T-helper 2 cell treated with Interferon-gamma antibody and Interleukin-4, amounts not matched to agents 5 μg/mL and 100 μg/mL, for 36 hours (primary cell): Measurements from ENCODE around the gene PRTFDC1.

Source experiments
- DNase-seq: peaks from one replicate; pipeline ENCODE4 v3.0.0; 2021; ENCODE audit warnings: low spot score
- H3K27ac Mint-ChIP-seq: one replicate; pipeline ENCODE4 v1.8.0; 2021; ENCODE audit warnings: mild to moderate bottlenecking, mixed read lengths
- H3K27me3 Mint-ChIP-seq: one replicate; pipeline ENCODE4 v1.8.0; 2021; ENCODE audit warnings: low read depth, mixed read lengths
- H3K36me3 Mint-ChIP-seq: one replicate; pipeline ENCODE4 v1.8.0; 2021; ENCODE audit warnings: low read depth, mixed read lengths
- H3K4me1 Mint-ChIP-seq: one replicate; pipeline ENCODE4 v1.8.0; 2021; ENCODE audit warnings: low read depth, mixed read lengths
- H3K4me3 Mint-ChIP-seq: one replicate; pipeline ENCODE4 v1.8.0; 2022; ENCODE audit warnings: mild to moderate bottlenecking, moderate library complexity, mixed read lengths
- H3K9me3 Mint-ChIP-seq: one replicate; pipeline ENCODE4 v1.8.0; 2021; ENCODE audit warnings: mixed read lengths

Gene PRTFDC1, protein sequence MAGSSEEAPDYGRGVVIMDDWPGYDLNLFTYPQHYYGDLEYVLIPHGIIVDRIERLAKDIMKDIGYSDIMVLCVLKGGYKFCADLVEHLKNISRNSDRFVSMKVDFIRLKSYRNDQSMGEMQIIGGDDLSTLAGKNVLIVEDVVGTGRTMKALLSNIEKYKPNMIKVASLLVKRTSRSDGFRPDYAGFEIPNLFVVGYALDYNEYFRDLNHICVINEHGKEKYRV

DNA sequence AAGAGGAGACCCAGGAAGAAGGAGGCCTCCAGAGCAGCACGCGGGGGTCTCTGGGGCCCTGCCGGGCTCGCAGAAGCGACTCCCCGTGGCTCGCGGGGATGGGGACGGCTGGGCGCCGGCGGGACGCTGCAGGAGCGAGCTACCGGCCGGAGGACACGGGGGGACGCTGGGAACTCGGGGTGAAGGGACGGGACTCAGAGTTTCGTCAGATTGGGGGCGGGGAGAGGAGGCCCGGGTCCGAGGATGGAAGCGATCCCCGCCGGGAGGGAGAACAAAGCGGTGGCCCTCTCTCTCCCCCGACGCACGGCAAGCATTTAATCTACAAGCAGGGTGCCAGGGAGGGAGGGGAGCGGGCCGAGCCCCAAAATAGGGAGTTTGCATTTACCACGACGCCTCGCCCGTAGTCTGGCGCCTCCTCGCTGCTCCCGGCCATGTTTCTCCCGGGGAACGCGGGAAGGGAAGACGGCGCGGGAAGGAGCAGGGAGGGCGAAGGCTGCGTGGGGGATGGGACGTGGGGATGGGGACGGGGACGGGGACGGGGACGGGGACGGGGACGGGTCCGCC lies at the start of gene PRTFDC1:
PRTFDC1 (minus strand) TSS at position 464 of the 564 bp plus-strand sequence; CDS start at position 433, 31 bp downstream.
- Mint-ChIP-seq H3K27ac (peak within 1 kb of the TSS; percentile 62), H3K4me1 (peaks cover 15% of the 10 kb centered on the region), H3K27me3 (peaks cover 9% of the 10 kb centered on the region), H3K9me3 (no peaks in the 10 kb centered on the region), H3K36me3 (no peaks in the 10 kb centered on the region), H3K4me3 (peak within 1 kb of the TSS; percentile 75)
- DNase-seq, result no peak

DNA sequence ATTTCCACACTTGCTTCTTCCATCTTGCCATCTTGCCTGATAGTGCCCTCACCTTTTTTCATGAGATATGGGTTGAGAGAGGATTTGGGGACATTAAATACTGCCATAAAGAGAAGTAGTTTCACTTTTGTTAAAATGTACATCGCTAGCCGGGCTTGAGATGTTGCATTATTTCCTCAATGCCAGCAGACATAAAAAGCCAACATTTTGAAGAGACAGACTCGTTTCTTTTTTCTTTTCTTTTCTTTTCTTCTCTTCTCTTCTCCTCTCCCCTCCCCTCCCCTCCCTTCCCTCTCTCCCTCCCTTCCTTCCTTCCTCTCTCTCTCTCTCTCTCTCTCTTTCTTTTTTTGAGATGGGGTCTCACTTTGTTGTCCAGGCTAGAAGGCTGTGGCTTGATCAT lies 45.6 kb upstream of the PRTFDC1 start:
- Mint-ChIP-seq H3K36me3 (no peaks in the 10 kb centered on the region), H3K27ac (no peak overlapping the region), H3K27me3 (peaks cover 21% of the 10 kb centered on the region), H3K4me1 (no peaks in the 10 kb centered on the region), H3K9me3 (peaks cover 18% of the 10 kb centered on the region), H3K4me3 (no peak overlapping the region)
- no peak for DNase-seq

DNA sequence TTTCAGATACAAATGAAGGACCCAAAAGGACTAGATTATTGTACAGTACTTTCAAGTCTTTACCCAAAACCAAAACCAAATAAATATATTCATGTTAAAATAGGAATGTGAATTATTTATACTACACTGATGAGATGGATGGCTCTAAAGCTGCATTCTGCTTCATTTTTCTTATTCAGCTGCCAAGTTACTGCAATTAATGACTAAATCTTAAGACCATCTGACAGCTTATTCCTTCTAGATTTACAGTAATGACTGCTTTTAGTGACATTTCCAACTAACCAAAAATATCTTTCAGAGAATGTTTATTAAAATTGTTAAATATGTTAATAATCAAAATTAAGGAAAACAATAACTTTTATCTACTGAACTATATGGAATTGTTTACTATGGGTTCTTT lies 42.7 kb upstream of the PRTFDC1 start:
- no peaks in the 10 kb centered on the region for H3K36me3 Mint-ChIP-seq
- H3K27ac Mint-ChIP-seq, result no peak overlapping the region

DNA sequence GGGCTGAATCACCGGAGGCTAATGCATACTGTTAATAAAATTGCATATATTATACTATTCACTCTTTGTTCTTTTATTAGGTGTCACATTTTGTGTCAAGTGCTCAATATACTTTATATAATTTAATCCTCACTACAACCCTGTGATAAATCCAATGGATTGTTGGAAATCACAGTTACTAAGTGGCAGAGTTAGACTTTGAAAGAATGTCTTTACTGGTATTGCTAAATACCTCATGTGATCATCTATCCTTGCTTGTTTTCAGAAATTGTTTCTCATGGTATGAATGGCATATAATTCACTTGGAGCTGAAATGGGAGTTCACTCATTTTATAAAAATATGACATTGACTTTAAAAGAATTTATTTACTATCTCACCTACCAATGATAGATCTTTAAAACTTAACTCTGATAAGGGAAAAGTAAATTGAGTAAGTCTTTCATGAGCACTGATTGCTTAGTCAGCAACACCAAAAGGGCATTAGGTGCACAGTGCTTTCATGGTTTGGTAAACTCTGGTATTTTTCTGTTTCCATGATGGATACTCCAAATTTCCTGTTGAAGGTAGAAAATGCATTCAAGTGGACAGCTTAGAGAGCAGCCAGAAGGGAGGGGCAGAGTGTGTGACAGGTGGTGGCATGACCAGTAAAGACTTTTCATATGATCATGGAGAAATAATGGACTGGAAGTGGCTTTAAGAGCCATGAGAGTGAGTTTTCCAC lies 41.0 kb upstream of the PRTFDC1 start:
- H3K27ac Mint-ChIP-seq, result no peak overlapping the region
- DNase-seq, result no peak
- no peaks in the 10 kb centered on the region for H3K36me3 Mint-ChIP-seq
- no peaks in the 10 kb centered on the region for H3K4me1 Mint-ChIP-seq
- H3K4me3 Mint-ChIP-seq, result no peak overlapping the region
- H3K9me3 Mint-ChIP-seq, result no peaks in the 10 kb centered on the region
- H3K27me3 Mint-ChIP-seq, result peaks cover 6% of the 10 kb centered on the region

More for the DNA sequence above, 42.7 kb upstream of the PRTFDC1 start:
- Mint-ChIP-seq H3K27me3 (peaks cover 8% of the 10 kb centered on the region), H3K4me3 (no peak overlapping the region), H3K4me1 (no peaks in the 10 kb centered on the region), H3K9me3 (peaks cover 6% of the 10 kb centered on the region)
- no peak for DNase-seq

DNA sequence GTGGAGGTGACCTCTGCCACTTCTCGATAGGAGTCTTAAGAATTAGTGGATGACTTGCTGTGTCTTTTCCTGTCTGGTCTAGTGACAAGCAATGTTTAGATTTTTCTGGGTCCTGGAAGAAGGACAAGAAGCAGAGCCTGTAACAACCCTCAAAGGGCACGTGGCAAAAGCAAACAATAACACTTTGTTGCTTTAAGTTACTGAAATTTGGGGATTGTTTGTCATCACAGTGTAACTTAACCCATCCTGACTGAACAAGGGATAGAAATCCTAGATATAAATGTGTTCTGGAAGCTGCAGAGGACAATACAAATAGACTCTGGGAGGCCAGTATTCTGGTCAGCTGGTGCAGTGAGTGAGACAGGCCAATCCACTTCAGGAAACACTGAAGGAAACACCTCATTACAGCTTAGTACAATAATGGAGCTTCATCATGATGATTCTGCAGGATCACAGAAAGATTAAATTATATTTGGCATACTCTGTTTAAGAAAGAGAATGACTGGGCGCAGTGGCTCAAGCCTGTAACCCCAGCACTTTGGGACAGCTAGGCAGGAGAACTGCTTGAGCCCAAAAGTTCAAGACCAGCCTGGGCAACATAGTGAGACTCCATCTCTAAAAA lies 40.2 kb upstream of the PRTFDC1 start:
- no peaks in the 10 kb centered on the region for H3K36me3 Mint-ChIP-seq
- no peak overlapping the region for H3K4me3 Mint-ChIP-seq
- H3K9me3 Mint-ChIP-seq, result no peaks in the 10 kb centered on the region
- H3K27ac Mint-ChIP-seq, result no peak overlapping the region
- no peak for DNase-seq
- H3K4me1 Mint-ChIP-seq, result no peaks in the 10 kb centered on the region
- H3K27me3 Mint-ChIP-seq, result peaks cover 6% of the 10 kb centered on the region

DNA sequence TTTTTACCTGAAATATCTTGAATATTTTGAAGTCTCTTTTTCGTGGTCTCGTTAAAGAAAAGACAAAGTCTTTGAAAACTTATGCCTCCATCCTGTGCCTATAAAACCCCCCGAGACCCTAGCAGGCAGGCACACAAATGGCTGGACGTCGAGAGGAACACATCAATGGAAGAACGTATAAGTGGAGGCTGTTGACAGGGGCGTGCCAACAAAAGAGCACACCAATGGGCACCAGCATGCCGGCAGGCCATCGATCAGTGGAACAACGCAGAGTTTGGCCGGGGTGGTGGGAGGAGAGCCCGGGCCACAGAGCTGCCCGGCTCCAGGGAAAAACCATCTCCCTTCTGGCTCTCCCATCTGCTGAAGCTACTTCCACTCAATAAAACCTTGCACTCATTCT lies 38.9 kb upstream of the PRTFDC1 start:
- DNase-seq, result no peak
- Mint-ChIP-seq H3K4me3 (no peak overlapping the region), H3K4me1 (no peaks in the 10 kb centered on the region), H3K36me3 (no peaks in the 10 kb centered on the region), H3K9me3 (no peaks in the 10 kb centered on the region), H3K27ac (no peak overlapping the region), H3K27me3 (peaks cover 6% of the 10 kb centered on the region)

DNA sequence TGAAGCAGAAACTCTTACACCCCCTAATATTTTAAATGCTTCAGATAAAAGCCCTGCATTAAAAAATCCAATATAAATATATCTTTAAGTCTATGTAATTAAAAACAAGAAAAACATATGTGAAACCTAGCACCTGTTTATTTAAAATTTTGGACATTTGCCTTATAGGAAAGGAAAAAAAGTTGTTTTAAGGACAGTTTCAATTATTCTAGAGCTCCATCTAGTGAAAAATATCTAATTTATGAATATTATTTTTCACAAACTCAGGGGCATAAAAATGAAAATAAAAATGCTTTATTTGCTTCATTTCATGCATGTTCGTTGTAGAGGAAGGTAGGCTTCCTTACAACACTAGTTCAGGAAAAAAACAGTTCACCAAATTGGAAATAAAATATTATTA lies 37.5 kb upstream of the PRTFDC1 start:
- peaks cover 6% of the 10 kb centered on the region for H3K27me3 Mint-ChIP-seq
- no peaks in the 10 kb centered on the region for H3K36me3 Mint-ChIP-seq
- H3K4me1 Mint-ChIP-seq, result no peaks in the 10 kb centered on the region
- H3K27ac Mint-ChIP-seq, result no peak overlapping the region
- no peaks in the 10 kb centered on the region for H3K9me3 Mint-ChIP-seq
- no peak for DNase-seq
- H3K4me3 Mint-ChIP-seq, result no peak overlapping the region

DNA sequence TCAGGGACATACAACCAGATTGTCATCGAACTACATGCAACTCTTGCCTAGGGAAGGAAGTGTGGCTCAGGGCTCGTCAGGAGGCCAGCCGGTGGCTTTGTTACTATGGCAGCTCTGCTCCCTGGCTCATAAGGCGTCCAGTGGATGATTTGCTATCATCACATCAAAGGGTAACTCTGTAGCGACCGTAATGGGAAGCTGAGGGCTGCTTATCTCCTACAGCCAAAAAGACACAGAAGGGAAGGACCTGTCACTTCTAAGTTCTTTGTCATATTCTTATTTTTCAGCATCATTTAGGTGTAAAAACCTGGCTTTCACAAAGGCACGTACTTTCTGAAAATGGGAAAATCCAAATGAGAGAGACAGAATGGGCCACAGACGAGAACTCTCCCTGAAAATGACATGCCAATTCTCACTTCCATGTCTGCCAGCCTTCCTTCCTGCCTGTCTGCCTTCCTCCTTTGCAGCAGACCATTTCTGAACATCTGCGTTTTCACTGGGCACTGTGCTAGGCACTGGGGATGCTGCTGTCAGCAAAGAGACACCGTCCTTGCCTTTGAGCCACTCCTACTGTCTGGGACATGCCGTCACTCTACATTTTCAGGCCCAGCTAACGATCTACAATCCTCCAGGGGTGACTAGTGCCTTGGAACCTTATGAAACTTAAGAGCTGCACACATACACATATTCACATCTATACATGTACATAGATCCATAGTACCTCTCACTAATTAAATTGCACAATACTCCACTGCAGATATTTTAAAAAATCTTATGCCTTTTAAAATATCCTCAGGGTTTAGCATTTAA lies 36.6 kb upstream of the PRTFDC1 start:
- Mint-ChIP-seq H3K9me3 (no peaks in the 10 kb centered on the region), H3K4me3 (no peak overlapping the region), H3K36me3 (no peaks in the 10 kb centered on the region), H3K4me1 (no peaks in the 10 kb centered on the region), H3K27ac (no peak overlapping the region), H3K27me3 (peaks cover 6% of the 10 kb centered on the region)
- DNase-seq, result no peak

DNA sequence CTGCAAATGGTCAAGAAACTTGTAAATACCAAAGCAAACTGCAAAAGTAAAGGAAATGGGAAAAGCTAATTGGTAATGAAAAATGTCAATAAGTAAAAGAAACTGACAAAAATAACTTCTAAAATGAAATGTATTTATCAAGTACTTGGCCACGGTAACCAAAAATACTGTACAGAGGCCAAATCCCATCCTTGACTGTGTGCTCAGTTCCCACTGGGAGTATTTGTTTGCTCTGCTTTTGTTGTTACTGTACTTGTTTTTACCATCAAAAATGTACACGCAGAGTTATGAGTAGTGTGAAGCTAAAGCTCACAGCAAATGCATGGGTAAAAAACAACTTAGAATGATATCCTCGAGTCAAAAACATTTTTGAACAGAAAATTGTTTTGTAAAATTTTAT lies 32.5 kb upstream of the PRTFDC1 start:
- H3K27ac Mint-ChIP-seq, result no peak overlapping the region
- H3K4me1 Mint-ChIP-seq, result peaks cover 10% of the 10 kb centered on the region
- peaks cover 2% of the 10 kb centered on the region for H3K27me3 Mint-ChIP-seq
- no peak overlapping the region for H3K4me3 Mint-ChIP-seq
- no peak for DNase-seq
- H3K9me3 Mint-ChIP-seq, result no peaks in the 10 kb centered on the region
- H3K36me3 Mint-ChIP-seq, result no peaks in the 10 kb centered on the region

DNA sequence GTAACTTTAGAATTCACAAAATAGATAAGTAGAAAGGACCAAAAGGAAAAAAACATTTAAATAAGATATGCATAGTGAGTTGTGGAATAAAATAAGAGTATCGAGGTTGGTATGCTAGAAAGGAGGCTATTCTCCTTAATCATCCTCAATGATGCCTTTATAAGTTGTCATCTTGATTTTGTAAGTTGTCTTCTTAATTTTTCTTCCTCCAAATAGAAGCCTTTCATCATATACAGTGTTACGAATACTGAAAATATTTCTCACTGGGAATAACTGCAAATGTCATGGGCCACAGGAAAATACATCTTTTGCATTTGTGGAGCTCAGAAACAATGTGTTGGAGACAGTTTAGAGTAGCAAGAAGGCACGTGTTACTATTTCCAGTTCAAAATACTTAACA lies 31.5 kb upstream of the PRTFDC1 start:
- no peak overlapping the region for H3K27ac Mint-ChIP-seq
- H3K4me1 Mint-ChIP-seq, result peaks cover 10% of the 10 kb centered on the region
- no peaks in the 10 kb centered on the region for H3K36me3 Mint-ChIP-seq
- no peak overlapping the region for H3K4me3 Mint-ChIP-seq
- no peaks in the 10 kb centered on the region for H3K9me3 Mint-ChIP-seq
- peaks cover 6% of the 10 kb centered on the region for H3K27me3 Mint-ChIP-seq
- no peak for DNase-seq

DNA sequence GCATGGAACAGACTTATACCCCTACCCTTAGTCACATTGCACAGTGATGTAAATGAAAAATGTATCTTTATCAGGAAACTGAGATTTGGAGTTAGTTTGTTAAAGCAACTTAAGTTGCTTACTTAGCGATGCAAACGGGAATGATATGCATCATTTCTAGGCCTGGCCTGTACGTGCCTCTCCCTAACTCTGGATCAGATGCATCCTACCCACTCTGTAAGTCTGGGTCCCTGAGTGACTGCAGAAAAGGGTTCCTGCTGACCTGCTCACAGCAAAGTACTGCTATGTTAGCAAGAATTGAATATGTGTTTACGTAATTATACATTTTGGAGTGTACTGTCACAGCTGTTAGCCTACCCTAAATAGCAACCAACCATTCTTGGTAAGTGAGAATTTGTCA lies 30.7 kb upstream of the PRTFDC1 start:
- H3K4me1 Mint-ChIP-seq, result peaks cover 10% of the 10 kb centered on the region
- no peak overlapping the region for H3K4me3 Mint-ChIP-seq
- H3K27me3 Mint-ChIP-seq, result peaks cover 12% of the 10 kb centered on the region
- no peaks in the 10 kb centered on the region for H3K36me3 Mint-ChIP-seq
- no peak overlapping the region for H3K27ac Mint-ChIP-seq
- DNase-seq, result no peak
- H3K9me3 Mint-ChIP-seq, result no peaks in the 10 kb centered on the region

DNA sequence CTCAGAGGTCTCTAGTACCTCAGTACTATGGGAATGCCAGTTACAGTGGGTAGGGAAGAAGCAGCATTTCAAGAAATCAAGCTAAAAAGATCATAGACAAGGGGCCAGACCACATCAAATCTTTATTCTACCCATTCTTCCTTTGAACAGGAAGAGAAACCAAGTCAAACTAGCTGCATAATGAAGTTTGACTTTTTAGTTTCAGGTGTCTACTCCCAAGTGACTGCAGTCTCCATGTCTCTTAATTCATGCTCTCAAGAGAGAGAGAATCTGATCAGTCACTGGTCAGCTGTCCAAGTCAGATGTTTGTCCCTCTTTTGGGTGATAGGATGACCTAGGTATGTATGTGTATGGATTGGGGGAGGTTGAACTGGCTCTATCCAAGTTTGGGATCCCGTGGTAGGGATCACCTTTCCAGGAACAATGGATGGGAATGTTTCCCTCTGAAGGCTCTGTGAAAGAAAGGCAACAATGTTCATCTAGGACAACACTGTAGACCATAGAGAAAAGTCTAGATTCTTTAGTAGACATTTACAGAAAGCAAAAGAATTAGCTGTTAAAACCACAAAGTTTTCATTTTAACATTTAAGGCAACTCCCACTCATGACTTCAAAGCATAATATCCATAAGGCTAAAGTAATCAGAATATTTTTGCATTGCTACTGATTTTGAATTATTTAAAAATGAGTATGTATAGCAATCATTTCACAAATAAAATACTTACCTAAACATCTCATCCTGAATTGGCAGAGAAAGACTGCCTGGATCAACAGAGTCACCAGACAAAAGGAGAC lies 30.1 kb upstream of the PRTFDC1 start:
- no peak overlapping the region for H3K4me3 Mint-ChIP-seq
- H3K9me3 Mint-ChIP-seq, result no peaks in the 10 kb centered on the region
- no peak overlapping the region for H3K27ac Mint-ChIP-seq
- DNase-seq, result no peak
- no peaks in the 10 kb centered on the region for H3K36me3 Mint-ChIP-seq
- peaks cover 10% of the 10 kb centered on the region for H3K4me1 Mint-ChIP-seq
- peaks cover 12% of the 10 kb centered on the region for H3K27me3 Mint-ChIP-seq

DNA sequence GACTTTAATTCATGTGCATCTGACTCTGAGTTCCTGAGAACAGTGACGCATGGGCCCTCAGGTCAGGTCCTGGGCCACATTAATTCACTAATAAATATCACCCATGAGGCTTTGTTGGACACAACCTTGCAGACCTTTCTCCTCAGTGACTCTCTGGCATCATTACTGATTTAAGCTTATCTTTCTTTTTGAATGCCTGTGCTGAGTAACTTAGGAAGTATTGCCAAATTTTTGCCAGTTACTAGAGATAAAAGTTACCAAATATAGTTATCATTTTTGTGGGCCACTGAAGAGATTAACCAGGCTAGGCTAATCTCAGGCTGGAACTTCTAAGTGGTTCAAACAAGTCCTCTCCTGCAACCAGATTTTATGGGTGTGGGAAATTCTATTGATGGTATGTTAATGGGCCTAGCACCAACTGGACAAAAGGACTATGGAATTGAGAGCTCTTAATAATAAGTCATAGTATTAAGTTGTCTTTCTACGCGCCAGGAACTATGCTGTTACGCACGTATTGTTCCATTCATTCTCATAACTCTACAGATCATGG lies 28.8 kb upstream of the PRTFDC1 start:
- H3K4me3 Mint-ChIP-seq, result no peak overlapping the region

More for the DNA sequence above, 28.8 kb upstream of the PRTFDC1 start:
- H3K36me3 Mint-ChIP-seq, result no peaks in the 10 kb centered on the region
- peaks cover 10% of the 10 kb centered on the region for H3K4me1 Mint-ChIP-seq
- H3K27ac Mint-ChIP-seq, result no peak overlapping the region
- H3K9me3 Mint-ChIP-seq, result no peaks in the 10 kb centered on the region
- no peak for DNase-seq
- H3K27me3 Mint-ChIP-seq, result peaks cover 14% of the 10 kb centered on the region
